ENCODE results near the gene ZNF311.

DNA sequence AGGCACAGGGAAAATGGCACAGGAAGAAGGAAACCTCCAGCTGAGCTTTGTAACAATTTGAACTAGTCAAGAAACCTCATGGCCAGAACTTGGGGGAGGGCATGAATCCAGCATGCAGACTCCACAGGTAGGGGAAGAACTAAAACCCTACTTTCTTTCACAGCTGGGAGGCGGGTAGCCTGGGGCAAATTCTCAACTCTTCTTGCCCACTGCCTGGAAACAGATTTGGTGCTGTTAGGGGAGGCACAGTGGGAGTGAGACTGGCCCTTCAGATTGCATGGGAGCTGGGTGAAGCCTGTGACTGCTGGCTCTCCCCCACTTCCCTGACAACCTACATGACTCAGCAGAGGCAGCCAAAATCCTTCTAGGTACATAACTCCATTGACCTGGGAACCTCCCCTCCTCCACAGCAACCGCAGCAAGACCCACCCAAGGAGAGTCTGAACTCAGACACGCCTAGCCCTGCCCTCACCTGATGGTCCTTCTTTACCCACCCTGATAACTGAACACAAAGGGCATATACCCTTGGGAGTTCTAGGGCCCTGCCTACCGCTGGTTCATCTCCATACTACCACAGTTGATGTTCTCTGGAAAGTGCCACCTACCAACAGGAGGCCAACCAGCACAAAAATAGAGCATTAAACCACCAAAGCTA lies 44.1 kb downstream of the ZNF311 start:
- TF ChIP-seq, protein P1, sequence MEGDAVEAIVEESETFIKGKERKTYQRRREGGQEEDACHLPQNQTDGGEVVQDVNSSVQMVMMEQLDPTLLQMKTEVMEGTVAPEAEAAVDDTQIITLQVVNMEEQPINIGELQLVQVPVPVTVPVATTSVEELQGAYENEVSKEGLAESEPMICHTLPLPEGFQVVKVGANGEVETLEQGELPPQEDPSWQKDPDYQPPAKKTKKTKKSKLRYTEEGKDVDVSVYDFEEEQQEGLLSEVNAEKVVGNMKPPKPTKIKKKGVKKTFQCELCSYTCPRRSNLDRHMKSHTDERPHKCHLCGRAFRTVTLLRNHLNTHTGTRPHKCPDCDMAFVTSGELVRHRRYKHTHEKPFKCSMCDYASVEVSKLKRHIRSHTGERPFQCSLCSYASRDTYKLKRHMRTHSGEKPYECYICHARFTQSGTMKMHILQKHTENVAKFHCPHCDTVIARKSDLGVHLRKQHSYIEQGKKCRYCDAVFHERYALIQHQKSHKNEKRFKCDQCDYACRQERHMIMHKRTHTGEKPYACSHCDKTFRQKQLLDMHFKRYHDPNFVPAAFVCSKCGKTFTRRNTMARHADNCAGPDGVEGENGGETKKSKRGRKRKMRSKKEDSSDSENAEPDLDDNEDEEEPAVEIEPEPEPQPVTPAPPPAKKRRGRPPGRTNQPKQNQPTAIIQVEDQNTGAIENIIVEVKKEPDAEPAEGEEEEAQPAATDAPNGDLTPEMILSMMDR (CRISPR knock-in tag; IDR thresholded peaks at IDR 0.05), result no peak
- no peak for TF ChIP-seq ARHGAP35 (CRISPR knock-in tag; IDR thresholded peaks at IDR 0.05; ENCODE audit: borderline replicate concordance)
